RWPE1 (cell line): ENCODE results near the gene HDAC4.

ENCODE experiments used
- CTCF ChIA-PET: fragments of 350-600 bp; sonication (Branson Sonifier 250); formaldehyde crosslinking; extraction: SDS; loops from one replicate; lab custom pipeline; 2021; lab: Yijun Ruan, JAX
- POLR2A ChIA-PET: fragments of 400-600 bp; formaldehyde crosslinking; extraction: SDS; loops from one replicate; lab custom pipeline; 2020; ENCODE audit warnings: antibody characterized with exemption; ENCODE audit not compliant: low non-redundant PET; lab: Yijun Ruan, JAX
- DNase-seq: peaks from one replicate; pipeline ENCODE4 v3.0.0; 2012; ENCODE audit warnings: low spot score
- H3K27ac ChIP-seq: fragments of 450-650 bp; 2 replicates; pipeline ENCODE4 v1.5.1; 2017
- TF ChIP-seq, protein P1 (sequence below): fragments of 450-650 bp; conservative IDR thresholded peaks from 2 replicates; pipeline ENCODE4 v1.5.1; 2017; ENCODE audit warnings: low read depth, mild to moderate bottlenecking

Gene HDAC4

GRCh38 chr2:239130041-239130440 is 270.8 kb downstream of the HDAC4 start:
- H3K27ac ChIP-seq: no peak overlapping the region
- DNase-seq: no peak
- TF ChIP-seq, protein P1, sequence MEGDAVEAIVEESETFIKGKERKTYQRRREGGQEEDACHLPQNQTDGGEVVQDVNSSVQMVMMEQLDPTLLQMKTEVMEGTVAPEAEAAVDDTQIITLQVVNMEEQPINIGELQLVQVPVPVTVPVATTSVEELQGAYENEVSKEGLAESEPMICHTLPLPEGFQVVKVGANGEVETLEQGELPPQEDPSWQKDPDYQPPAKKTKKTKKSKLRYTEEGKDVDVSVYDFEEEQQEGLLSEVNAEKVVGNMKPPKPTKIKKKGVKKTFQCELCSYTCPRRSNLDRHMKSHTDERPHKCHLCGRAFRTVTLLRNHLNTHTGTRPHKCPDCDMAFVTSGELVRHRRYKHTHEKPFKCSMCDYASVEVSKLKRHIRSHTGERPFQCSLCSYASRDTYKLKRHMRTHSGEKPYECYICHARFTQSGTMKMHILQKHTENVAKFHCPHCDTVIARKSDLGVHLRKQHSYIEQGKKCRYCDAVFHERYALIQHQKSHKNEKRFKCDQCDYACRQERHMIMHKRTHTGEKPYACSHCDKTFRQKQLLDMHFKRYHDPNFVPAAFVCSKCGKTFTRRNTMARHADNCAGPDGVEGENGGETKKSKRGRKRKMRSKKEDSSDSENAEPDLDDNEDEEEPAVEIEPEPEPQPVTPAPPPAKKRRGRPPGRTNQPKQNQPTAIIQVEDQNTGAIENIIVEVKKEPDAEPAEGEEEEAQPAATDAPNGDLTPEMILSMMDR: no peak
- CTCF ChIA-PET: no interaction called here
- POLR2A ChIA-PET: no interaction called here

DNA sequence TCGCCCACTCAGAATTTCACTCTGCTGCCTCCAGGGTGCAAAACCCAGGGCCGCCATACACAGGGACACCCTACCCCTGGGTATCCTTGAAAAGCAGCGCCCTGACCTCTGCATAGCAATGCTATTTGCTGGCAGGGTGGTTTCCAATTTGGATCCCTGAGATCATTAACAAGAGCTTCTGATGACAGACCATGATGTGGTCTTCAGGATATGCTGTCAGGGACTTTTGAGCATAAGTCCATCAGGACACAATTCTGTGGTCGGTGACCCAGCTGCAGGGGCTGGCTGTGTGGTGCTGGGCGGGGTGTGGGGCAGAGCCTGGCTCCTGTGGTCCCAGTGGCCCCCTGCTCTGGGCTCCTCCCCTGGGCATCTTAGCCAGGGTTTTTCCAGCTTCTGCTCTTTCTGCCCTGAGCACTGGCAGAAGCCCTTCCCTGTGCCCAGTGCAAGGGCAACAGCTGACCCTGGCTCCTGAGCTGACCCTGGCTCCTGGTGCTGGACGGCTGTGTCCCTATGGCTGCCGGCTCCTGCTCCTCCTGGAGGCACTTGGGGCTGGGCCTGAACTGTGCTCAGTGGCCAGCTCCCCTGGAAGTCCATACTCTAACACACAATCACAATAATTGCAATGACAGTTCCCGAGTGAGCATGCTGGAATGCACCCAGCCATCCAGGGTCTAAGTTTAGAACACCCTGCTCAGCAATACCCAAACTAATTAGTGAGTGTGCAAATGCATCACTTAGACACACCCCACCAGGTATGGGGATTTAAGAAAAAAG is 271.5 kb downstream of the HDAC4 start:
- ChIA-PET POLR2A (no interaction called here), CTCF (no interaction called here)
- no peak overlapping the region for H3K27ac ChIP-seq
- TF ChIP-seq, protein P1: no peak
- DNase-seq: no peak

DNA sequence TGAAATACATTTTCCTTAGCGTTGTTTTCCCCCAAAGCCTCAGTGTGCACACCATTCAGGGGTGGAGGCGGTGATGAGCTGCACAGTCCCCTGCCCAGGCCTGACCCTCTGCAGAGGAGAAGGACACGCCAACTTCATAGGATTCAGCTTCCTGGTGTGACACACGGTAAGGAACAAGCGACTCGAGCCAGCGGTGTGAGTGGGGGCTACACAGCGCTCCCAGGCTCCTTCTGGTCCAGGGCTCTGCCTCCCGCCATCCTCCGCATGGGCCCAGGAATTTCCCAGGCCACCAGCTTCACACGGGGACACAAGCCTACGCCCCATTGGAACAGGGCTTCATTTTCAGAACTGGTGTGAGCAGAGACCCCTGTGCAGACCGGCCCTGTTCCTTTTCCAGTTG is 272.1 kb downstream of the HDAC4 start:
- DNase-seq: no peak
- CTCF ChIA-PET: no interaction called here
- TF ChIP-seq, protein P1: no peak
- no peak overlapping the region for H3K27ac ChIP-seq
- POLR2A ChIA-PET: no interaction called here

DNA sequence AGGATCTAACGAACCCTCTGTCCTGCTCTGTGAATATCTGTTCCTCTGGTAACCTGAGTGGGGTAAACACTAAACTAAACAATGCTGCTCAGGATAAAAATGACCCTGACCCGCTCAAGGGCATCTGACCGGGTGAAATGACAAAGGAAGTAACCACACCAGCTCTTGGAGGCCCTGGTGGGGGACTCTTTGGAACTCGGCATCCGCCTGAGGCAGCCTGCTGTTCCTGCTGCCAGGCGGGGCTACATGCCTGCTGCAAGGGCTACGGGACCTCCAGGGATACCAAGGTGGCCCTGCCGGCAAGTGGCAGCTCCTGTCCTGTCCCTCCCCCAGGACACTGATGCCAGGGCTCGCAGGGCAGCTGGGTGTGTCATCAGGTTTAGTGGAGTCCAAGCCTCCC is 273.3 kb downstream of the HDAC4 start:
- TF ChIP-seq, protein P1: no peak
- DNase-seq: no peak
- no peak overlapping the region for H3K27ac ChIP-seq
- CTCF ChIA-PET: no interaction called here
- POLR2A ChIA-PET: no interaction called here

- ChIA-PET CTCF (interaction anchor here (0.5 to 1.2 kb wide), 3 partner anchors 19 to 1346 kb away, joined by 3 to 4 read pairs (median 4); no protein-coding TSS in a partner anchor), POLR2A (no interaction called here)
- no peak overlapping the region for H3K27ac ChIP-seq
- TF ChIP-seq, protein P1: no peak
- no peak for DNase-seq
Measured at GRCh38 chr2:239125726-239126675, 274.8 kb downstream of the HDAC4 start.

- CTCF ChIA-PET: no interaction called here
- no peak overlapping the region for H3K27ac ChIP-seq
- POLR2A ChIA-PET: no interaction called here
- DNase-seq: no peak
- TF ChIP-seq, protein P1: no peak
Measured at GRCh38 chr2:239124152-239124899, 276.5 kb downstream of the HDAC4 start.
